NB4 (cell line): Measurements from ENCODE around the gene ZPR1.

Experiments
- CTCF ChIP-seq: IDR thresholded peaks from one replicate; pipeline ENCODE4 v1.5.1; 2012; ENCODE audit warnings: low read depth, low read length
- POLR2A ChIP-seq: IDR thresholded peaks from 2 replicates; pipeline ENCODE4 v1.6.1; 2011; ENCODE audit warnings: mild to moderate bottlenecking; ENCODE audit not compliant: insufficient read length; ENCODE audit errors: extremely low read depth
- TF ChIP-seq, protein P1 (sequence below): IDR thresholded peaks from 2 replicates; pipeline ENCODE4 v1.6.1; 2011; ENCODE audit warnings: low read depth, low read length

DNA sequence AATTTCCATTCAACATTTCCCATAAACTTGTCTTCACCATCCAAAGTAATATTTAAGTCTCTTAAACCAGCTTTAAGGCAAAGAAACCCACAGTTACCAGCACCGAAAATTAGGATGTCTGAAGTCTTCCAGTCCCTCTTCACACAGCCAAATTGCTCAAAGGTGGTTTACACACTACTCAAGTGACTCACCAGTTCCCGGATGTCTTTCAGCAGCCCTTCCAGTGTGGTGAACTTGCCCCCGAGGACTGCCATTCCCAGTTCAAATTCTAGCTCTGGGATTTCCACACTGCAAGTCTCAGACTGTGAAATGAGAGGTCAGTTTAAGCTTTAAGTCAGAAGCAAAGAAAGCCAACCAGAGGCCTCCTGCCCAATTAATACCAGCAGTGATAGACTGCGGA, 5.1 kb downstream of the ZPR1 start:
- TF ChIP-seq CTCF (no peak), POLR2A (no peak)
- TF ChIP-seq, protein P1, sequence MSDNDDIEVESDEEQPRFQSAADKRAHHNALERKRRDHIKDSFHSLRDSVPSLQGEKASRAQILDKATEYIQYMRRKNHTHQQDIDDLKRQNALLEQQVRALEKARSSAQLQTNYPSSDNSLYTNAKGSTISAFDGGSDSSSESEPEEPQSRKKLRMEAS: no peak
